Osteocyte (in vitro differentiated cells): ENCODE results near the gene CCDC196. TPM values are rescaled to one million over a fixed set of nuclear protein-coding genes. Genes with fewer than 3 reads are reported as not detected.

Source experiments
- total RNA-seq: library from RNA; stranded (reverse); gene quantifications from 2 replicates; pipeline ENCODE4 v1.2.1, GENCODE V29; 2021

The CCDC196 gene
- total RNA-seq, 1 donor from 2014 or later: not detected

Other genes with a start within 250 kb of the CCDC196 start
- 17.7 and 18.6 TPM in 2 replicates for gene GPHN, start 21.8 kb downstream of the CCDC196 start, total RNA-seq